Activated T-cell treated with anti-CD3 and anti-CD28 coated beads for 1 hour (primary cell): Measurements from ENCODE around the gene PPCDC.

Experiments
- DNase-seq: peaks from one replicate; pipeline ENCODE4 v3.0.0-alpha.2; 2020; ENCODE audit warnings: low read depth

PPCDC gene

GRCh38 chr15:75045332-75046015, 22.1 kb downstream of the PPCDC start:
- DNase-seq = no peak

GRCh38 chr15:75048394-75048793, 25.0 kb downstream of the PPCDC start:
- no peak for DNase-seq

DNA sequence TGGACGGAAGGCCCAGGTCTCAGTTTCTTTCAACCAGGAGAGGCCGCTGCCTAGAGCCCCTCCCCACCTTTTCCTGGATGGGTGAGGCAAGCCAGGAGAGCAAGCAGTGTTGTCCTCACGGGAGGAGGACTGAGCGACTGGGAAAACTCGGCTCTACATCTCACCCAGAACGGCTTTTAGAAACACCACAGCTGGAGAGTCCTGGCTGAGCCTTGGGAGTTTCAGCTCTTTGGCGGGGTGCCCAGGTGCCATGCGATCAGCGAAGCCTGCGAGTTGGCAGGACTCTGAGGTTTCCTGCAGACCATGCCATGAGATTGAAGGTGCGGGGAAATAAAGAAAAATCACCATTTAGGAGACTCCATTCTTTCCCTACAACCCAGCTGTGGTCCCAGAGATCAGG, 26.0 kb downstream of the PPCDC start:
- DNase-seq = no peak

DNA sequence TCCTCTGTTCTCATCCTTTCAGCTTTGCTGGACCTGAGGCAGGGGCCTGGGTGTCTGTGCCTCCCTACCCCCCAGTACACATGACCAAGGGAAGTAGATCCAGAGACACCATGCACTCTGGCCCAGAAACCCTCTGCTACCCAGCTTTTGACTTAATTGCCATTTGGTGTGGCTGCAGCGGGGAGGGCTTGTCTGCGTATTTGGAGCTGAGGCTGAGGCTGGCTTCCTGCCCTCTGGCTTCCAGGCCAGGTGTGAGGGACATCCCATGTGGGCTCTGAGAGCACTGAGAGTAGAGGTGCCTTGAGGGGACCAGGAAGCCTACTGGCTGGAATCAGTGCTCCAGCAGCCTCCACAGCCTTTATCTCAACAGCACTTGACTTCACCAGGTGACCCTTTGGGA, 26.9 kb downstream of the PPCDC start:
- DNase-seq = no peak

DNA sequence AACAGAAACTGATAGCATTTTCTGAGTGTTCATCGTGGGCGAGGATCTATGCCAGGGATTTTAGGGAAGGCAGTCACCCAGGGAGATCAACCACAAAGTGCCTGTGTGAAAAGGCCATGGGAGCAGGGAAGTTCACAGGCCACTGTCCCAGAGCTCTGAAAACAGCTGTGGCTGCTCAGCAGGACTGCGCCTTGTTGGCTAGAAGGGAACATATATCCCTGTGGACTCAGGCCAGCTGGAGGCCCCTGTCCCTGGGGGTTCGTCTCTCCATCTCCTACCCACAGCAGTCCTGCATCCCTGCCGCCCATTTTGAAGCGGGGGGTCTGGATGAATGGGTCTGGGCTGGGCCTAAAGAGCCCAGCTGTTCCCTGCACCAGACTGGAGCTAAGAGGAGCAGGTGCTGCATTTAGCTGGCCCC, 27.8 kb downstream of the PPCDC start:
- no peak for DNase-seq

DNA sequence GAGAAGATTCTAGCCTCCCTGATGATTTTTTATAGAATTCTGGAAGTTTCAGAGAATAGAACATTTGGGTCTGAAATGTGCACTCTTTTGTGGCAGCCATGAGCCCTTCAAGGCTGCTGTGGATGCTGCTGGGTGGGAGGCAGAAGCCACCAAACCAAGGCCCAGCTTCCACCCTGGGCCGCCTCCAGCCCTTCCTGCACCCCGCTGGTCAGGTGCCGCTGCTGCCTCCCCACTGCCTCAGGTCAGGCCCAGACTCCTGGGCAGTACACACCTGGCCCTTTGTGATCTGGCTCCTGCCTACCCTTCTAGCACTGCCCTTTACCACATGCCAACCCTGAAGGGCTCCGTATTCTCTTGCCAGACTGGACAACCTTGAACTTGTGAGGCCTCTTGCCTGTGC, 28.3 kb downstream of the PPCDC start:
- no peak for DNase-seq

DNA sequence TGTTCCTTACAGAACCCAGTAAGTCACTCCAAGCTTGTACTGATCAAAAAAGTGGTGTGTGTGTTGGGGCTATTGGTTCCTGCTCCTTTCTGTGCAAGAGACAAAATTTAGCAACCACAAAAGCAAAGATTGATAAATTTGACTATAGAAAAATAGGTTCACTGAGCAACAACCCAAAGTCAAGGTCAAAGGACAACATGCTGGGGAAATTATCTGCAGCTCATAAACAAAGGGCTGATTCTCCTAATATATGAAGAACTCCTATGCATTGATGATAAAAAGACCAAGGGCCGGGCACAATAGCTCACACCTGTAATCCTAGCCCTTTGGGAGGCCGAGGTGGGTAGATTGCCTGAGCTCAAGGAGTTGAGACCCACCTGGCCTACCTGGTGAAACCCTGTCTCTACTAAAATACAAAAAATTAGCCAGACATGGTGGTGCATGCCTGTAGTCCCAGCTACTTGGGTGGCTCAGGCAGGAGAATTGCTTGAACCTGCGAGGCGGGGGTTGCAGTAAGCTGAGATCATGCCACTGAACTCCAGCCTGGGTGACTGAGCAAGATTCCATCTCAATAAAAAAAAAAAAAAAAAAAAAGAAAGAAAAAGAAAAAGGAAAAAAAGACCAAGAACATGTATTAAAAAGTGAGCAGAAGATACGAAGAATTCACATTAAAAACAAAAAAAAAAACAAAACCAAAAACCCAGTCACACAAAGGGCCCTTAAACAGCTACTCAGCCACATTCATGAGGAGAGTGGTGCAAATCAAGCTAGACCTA, 29.8 kb downstream of the PPCDC start:
- DNase-seq = no peak

- DNase-seq = no peak
Measured at GRCh38 chr15:75053748-75054125, 30.3 kb downstream of the PPCDC start.

DNA sequence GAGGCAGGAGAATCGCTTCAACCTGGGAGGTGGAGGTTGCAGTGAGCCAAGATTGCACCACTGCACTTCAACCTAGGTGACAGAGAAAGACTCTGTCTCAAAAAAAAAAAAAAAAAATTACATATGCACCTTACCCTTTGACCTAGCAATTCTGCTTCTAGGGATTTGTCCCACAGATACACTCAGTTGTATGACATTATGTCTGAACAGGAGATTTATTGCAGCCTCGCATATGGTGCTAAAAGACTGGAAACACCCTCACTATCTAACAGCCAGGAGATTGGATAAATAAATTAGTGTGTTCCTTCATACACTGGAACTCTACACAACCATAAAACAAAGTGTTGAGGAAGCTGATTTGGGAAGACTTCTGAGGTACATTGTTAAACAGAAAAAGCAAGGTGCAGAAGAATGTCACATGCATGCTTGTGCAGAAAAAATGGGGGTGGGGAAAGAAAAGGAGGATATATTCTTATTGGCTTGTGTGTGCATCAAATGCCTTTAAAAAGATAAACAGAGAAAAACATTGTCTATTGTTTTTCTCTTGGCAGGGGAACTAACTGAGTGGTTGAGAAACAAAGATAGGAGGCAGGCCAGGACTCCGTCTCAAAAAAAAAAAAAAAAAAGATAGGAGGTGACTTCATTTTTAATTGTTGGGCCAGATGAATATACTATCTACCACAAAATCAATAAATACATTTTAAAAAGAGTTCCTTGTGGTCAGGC, 30.9 kb downstream of the PPCDC start:
- no peak for DNase-seq

- DNase-seq = no peak
Measured at GRCh38 chr15:75056036-75056435, 32.6 kb downstream of the PPCDC start.

GRCh38 chr15:75058127-75058905, 34.9 kb downstream of the PPCDC start:
- DNase-seq = no peak

DNA sequence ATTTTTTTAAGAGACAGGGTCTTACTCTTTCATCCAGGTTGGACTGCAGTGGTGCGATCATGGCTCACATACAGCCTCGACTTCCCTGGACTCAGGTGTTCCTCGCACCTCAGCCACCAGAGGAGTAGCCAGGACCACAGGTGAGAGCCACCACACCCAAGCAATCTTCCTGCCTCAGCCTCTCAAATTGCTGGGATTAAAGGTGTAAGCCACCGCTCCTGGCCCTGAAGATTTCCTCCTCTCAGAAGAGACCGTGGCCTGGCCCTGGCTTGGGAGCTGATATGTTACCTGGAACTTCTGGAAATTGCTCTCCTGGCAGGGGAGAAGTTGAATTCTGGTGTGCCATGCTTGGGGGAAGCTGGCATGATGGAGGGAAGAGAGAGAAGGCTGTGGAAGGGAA, 36.2 kb downstream of the PPCDC start:
- DNase-seq = no peak

DNA sequence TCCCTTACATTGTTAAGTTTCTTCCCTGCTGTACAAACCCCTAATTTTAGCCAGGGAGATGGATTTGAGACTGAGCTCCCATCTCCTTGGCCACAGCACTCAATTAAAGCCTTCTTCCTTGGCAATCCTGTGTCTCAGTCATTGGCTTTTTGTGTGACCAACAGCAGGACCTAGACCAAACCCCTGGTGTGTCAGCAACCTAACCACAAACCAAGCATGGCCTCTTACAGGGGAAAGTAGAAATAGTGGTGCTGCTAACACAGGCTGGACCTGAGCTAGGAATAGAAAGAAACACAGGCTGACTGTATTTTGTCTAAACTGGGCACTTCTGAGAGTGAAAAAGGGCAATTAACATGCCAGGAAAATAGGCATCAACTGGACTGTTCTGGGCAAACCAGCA, 37.9 kb downstream of the PPCDC start:
- DNase-seq = no peak

DNA sequence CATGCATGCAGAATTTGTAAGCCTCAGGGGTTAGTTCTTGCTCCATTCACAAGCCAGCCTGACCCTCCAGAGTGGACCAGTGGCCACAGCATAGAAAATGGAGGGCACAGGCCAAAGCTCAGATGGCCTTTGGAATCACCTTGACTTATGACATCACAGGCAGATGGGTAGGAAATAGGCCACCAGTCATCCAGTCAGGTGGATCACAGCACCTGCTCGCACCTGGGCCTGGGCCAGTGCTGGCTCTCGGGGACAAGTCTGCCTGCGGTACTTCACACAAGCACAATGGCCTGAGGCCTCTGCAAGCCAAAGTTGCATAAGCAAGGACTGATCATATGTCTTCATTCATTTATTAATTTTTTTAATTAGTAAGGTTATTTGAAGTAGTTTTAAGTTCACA, 39.3 kb downstream of the PPCDC start:
- no peak for DNase-seq

DNA sequence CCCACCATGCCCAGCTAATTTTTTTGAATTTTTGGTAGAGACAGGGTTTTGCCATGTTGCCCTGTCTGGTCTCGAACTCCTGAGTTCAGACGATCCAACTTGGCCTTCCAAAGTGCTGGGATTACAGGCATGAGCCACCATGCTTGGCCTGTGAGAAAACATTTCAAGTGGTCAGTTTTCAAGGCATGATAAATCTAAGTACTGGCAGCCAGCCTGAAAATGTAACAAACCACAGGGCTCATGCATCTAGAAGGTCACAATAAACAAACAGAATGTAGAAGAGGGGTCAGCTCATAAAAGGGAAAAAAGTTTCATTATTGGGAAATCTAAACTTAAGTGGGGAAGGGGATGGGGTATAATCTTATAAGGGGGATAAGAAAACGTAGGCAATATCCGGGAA, 39.9 kb downstream of the PPCDC start:
- DNase-seq = no peak

DNA sequence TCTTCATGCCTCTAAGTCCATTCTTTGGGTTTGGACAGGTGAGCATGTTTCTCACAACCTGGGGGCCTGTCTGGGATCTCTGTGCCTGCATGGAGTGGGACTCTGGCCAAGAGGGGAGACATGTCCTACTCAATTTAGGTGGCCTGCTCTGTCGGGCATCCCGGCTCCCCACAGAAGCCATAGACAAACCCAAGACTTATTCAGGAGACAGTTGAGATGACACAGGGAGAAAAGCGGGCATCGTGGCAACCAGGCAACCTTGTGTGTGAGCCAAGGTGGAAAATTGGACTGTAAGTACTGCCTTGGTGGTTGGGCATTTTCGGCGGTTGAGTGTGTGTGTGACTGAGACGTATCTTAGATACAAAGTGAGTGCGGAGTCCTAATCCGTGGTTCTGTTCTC, 40.5 kb downstream of the PPCDC start:
- DNase-seq = no peak

GRCh38 chr15:75064846-75065245, 41.5 kb downstream of the PPCDC start:
- no peak for DNase-seq

DNA sequence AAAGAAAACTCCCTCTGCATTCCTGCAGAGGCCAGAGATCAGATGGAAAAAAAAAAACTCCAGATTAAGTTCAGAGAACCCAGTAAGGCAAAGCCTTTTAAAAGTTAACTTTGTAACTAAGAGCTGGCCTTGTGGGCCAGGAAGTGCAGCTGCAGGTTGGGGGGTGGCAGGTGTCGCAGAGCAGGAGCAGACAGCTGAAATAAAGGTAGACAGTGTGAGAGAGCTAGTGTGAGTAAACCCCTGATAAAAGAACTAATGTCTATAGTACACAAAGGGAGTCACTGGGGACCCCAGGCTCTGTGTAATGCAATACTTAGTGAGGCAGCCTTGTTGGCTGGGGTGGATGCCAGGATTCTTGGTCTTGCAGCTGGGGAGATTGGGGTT, 42.1 kb downstream of the PPCDC start:
- no peak for DNase-seq

DNA sequence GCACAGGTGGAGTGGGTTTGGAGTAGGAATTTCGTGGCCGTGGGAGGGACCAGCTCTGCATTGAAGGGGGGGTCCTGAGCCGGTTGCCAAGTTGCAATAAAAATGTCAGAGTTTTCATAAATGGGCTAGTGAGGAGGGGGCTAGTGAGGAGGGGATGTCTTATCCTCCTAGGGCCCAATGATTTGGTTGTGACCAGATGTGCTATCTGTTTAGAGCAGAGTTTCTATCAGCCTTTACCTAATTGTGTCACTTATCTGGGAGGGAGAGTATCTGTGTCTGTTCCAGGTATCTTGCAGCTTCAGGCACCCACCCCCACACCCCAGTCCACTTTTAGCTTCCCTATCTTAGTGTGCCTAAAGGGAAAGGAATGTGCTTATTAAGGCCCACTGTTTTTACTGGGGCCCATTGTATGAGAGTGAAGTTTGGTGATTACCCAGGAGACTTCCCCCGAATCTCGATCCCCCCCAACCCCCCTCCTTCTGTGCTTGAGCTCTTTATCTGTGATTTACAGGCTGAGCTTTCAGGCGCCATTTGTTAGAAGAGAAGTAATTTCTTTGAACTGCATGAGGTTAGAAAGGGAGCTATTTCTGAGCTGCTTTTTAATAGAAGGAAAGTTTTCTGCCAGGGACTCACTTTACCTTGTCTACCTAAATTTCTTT, 42.6 kb downstream of the PPCDC start:
- no peak for DNase-seq

DNA sequence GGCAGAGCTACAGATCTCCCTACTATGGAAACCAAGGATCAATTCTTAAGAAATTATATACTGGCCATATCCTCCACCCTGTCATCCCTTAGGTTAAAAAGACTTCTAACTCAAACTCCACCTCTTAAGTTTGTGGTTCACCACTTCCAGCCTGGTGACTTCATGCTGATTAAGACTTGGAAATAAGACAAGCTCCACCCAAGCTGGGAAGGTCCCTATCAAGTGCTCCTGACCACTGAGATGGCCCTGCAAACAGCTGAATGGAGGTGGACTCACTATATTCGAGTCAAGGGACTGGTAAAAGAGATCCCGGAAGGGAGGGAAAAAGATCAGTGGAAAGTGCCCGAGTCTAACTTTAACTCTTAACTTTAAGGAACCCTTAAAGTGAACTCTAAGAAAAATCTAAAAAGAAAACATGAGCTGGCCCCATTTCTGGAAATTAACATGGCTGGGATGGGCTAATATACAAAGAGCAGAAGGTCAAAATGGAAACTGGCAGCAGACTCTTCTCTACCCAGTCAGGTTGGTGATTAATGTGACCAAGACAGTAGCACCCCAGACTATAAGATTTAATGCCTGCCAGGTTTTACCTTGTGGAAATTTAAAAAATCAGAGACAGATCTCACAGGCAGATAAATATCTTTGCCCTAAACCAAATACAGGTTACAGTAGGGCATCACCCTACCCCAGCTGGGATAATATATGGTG, 43.9 kb downstream of the PPCDC start:
- no peak for DNase-seq

DNA sequence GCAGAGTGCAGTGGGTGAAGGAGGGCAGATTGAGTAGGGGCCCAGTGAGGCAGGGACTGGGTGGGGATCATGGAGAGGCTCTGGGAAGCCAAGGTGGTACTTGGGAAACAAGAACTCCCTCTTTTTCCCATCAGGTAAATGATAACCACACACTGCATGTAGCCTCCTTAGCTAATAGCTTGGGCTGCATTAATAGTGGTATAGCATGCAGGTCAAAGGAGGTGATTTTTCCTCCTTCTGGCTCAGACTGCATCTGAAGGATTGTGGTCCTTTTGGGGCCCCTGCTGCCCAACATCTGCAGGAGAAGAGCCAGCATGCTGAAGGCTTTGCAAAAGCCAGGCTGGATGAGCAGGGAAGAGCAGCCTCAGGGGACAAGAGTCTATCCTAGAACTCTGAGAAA, 45.4 kb downstream of the PPCDC start:
- no peak for DNase-seq
